GM18526 (cell line): ENCODE measurements around the gene WDR1.

Experiments
- POLR2A ChIP-seq: IDR thresholded peaks from 3 replicates; pipeline ENCODE4 v1.6.1; 2011; ENCODE audit not compliant: insufficient read length; ENCODE audit errors: extremely low read depth

Gene WDR1

GRCh38 chr4:10036807-10037342, 79.7 kb downstream of the WDR1 start:
- no peak for TF ChIP-seq POLR2A

GRCh38 chr4:10035130-10035529, 81.5 kb downstream of the WDR1 start:
- TF ChIP-seq POLR2A: no peak

GRCh38 chr4:10034612-10035104, 81.9 kb downstream of the WDR1 start:
- TF ChIP-seq POLR2A: no peak

- no peak for TF ChIP-seq POLR2A
Measured at GRCh38 chr4:10034136-10034535, 82.5 kb downstream of the WDR1 start.

- no peak for TF ChIP-seq POLR2A
Measured at GRCh38 chr4:10033191-10033881, 83.3 kb downstream of the WDR1 start.

GRCh38 chr4:10032625-10033024, 84.0 kb downstream of the WDR1 start:
- no peak for TF ChIP-seq POLR2A

- no peak for TF ChIP-seq POLR2A
Measured at GRCh38 chr4:10031668-10032590, 84.7 kb downstream of the WDR1 start.

- TF ChIP-seq POLR2A: no peak
Measured at GRCh38 chr4:10030972-10031667, 85.5 kb downstream of the WDR1 start.

- TF ChIP-seq POLR2A: no peak
Measured at GRCh38 chr4:10029403-10029802, 87.2 kb downstream of the WDR1 start.

GRCh38 chr4:10028910-10029309, 87.7 kb downstream of the WDR1 start:
- TF ChIP-seq POLR2A: no peak

GRCh38 chr4:10026485-10026884, 90.1 kb downstream of the WDR1 start:
- no peak for TF ChIP-seq POLR2A

GRCh38 chr4:10025230-10025806, 91.3 kb downstream of the WDR1 start:
- no peak for TF ChIP-seq POLR2A
